Ramos (cell line): Measurements from ENCODE around the gene DSCAM.

Source experiments
- in situ Hi-C: fragments of 300-500 bp; cut with MboI; formaldehyde crosslinking; loops from one replicate; pipeline ENCODE4 v1.14.3; 2022; ENCODE audit warnings: low sequenced_read_pairs; ENCODE audit not compliant: unreplicated experiment

The DSCAM gene

DNA sequence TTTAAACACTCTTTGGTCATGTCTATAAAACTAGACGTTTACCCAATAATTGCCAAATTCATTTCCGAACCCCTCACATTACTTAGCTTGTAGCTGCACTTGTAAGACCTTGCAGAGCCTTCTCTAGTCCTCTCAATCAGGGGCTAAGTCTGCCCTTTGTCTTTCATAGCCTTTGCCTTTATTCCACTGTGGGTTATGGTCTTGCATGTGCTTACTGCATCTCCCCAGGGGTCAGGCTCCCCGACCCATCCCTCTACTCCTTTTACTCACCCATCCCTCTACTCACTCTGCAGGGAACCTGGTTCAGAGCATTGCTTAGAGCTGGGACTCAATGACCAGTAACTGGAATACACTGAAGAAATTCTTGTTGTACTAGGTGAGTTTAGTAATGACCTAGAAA lies 744.3 kb downstream of the DSCAM start:
- in situ Hi-C loops: no loop called here

DNA sequence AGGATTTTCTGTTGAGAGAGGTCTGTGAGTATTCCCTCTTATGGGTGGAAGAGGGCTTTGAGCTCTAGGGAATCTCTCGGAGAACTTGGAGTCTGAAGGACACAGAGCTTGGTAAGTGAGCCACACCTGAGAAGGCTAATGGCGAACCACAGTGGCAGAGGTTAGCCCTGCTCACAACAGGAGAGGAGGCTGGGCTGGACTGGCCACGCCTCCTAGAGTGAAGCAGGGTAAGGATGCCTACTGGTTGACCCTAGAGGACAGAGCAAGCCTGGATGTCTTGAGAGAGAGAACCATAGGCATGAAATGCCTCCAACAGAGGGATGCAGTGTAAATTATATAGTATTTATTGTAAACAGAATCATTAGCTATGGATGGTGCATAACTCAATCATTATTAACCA lies 747.1 kb downstream of the DSCAM start:
- in situ Hi-C loops: no loop called here

DNA sequence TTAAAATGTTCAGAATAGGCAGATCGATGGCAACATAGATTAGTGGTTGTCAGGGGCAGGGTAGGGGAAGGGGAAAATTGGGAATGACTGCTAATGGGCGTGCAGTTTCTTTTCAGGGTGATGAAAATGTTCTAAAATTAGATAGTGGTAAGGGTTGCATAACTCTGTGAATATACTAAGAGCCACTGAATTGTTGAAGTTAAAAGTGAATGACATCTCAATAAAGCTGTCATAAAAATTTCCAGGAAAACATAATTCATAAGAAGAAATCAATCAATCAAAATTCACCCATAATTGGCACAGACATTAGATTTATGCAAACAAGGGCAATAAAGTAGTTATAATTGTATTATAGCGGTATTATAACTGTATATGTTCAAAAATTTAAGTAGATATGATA lies 751.5 kb downstream of the DSCAM start:
- in situ Hi-C loops: no loop called here

DNA sequence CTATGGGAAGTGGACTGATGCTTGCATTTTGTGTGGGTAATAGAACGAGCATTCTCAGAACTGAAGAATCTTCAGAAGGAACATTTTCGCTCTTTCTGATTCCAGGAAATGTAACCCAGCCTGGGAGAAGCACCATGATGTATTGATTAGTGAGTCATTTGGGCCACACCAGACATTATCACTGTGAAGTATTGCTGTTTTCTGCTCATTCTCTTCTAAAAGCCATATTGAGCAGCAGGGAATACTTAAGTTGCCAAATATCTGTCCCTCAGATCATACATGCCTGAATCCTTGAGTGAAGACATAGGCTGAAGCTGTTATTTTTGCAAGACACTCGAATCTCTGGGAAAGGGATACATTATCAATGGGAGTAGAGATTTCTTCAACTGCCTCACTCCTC lies 766.6 kb downstream of the DSCAM start:
- in situ Hi-C loops: no loop called here

DNA sequence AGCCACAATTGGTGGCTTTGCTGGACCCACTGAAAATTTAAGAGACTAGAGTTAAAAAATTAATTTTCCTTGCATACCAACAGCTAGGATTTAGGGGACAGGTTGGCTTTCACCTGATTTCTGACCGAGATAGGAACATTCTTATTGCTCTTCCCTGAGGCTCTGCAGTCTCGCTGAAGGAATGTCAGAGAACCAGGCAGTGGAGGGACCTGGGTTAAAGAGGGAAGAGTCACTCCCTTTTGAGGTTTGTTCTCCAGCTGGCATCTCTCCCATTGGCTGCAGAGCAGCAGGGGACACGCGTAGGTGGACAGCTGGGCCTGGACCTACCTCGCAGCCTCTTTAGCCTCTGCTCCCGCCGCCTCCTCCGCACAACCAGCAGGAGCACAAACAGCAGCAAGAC lies 772.2 kb downstream of the DSCAM start:
- in situ Hi-C loops: no loop called here

DNA sequence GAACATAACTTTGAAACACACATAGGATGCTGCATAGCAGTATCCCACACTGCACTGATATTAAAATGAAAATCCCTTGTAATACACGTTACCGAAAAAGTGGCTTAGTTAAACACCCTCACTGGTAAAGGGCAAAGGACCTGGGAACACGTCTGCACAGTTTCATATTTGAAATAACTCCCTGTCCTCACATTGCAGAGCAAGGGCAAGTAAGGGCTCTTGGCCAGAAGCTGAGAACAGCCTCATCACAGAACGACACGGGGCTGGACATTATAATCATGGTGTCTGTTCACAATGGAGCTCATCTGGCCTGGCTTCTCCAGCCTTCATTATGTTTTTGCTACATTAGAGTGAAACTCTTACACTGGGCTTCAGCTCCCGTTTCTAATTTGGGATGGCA lies 772.8 kb downstream of the DSCAM start:
- in situ Hi-C loops: no loop called here

DNA sequence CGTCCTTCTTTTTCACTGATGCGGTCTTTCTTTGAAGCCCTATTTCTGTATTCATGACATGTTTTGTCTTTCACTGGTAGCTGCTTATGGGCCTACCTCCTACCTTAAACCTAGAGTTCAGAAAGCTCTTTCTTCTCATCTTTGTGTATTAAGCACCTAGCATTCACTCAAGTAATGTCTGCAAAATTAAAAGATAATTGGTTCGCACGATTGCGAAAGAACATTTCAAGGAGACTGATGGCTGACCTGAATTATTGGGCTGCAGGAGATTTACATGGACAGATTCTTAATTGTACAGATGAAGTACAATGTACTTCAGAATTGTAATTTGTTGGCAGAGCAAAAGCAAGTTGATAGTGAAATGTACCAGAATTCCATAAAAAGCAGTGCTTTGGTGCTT lies 773.3 kb downstream of the DSCAM start:
- in situ Hi-C loops: no loop called here

DNA sequence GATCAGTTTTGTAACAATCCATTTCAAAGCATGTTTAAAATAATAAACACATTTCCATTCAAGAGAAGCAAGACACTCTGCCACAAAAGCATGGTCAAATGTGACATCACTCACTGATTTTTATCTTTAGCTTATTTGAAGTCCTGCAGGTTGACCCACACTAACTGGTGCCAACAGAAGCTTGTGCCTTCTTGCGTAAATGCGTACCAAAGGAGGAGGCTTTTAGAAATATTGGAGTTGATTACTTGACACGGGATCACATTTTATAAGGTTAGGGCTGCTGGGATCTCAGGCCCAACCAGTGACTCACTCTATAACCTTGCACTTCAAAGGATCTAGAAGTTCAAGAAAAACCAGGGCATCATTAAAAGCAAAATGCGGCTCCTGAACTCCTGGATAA lies 776.1 kb downstream of the DSCAM start:
- in situ Hi-C loops: no loop called here

DNA sequence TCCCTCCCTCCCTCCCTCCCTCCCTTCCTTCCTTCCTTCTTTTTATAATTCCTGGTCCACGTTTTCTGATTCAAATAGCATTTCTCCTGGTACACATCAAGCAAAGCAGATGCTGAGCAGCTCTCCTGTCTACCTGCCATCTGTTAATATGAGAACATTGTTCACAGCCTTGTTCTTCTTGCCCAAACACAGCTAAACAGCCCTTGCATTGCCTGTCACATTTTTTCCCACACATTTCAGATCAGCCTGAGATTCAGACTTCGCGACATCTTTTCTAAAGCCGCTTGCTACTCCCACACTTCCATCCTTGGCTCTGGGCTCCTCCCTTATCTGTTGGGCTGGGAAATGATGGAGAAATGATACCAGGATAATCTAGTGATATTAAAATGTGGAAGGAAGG lies 779.2 kb downstream of the DSCAM start:
- in situ Hi-C loops: no loop called here

DNA sequence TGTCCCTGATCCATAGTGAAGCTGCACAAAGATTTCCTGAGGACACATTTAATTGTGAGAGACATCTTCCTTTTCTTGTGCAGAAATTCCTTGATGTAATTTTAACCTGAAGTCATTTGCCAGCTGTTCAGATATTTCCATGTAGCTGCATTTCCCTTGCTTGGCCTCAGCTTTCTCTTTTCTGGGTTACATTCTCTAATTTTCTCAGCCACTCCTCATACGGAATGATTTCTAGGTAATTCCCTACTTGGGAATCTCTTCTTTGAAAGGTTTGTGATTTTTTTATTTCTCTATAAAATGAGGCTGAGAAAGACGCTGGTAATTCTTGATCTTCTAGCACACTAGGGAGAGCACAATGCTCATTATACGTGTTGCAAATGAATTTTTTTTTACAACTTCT lies 780.7 kb downstream of the DSCAM start:
- in situ Hi-C loops: no loop called here

DNA sequence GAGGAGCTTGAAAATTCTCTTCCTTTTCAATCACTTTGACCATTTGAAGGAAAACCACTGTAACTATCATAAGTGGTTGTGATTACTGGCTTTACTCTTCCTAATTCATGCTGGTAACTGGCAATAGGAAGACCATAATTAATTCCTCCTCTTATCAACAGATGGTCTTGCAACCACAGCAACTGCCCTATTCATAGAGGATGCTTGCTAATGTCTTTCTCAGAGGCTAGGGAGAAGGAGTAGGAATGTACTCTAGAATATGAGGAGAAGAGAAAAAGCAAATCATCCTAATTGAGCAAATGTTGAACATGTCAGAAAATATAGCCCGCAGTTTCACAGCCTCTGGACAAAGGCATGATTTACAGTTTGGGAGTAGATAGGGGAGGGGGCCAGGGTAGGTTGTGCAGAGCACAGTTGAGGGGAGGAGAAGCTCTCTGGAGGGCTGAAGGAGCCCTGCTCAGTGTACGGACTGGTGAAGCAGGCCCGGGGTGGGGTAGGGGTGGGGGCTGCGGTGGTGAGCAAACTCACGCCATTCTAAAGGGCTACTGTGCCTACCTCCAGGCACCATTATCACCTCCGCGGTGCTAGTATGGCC lies 786.8 kb downstream of the DSCAM start:
- in situ Hi-C loops: no loop called here

DNA sequence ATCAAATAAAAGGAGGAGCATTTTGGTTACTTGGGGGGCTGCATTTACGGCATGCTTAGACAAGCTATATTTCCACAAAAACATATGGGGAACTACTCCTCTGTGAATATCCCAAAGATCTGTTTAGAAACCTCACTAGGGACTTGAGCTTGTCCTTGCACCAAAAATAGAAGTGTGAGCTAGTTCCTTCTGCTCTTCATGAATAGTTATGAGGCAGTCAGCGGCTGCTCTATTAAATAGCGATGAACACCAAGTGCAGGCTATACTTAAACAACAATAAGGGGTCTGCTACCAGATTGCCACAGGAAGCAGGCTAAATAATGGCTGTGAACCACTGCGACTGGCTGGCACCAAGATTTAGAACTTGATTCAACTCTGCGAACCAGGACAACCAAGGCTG lies 789.6 kb downstream of the DSCAM start:
- in situ Hi-C loops: no loop called here

DNA sequence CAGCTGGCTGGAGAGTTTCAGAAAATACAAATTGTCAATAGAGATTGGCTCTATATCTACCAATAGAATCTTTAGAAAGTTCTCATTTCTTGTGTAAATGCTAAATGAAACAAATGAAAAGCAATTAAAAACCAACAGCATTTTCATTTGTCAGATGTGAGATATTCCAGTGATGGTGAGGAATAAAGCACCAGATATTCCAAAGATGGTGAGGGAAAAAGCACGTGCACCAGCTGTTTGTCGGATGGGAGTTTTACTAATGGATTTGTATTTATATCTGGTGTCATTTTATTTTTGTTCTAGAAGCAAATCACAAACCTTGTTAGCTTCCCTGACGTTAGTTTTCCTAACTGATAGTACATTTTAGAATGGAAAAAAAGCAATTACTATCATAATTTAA lies 790.9 kb downstream of the DSCAM start:
- in situ Hi-C loops: no loop called here

DNA sequence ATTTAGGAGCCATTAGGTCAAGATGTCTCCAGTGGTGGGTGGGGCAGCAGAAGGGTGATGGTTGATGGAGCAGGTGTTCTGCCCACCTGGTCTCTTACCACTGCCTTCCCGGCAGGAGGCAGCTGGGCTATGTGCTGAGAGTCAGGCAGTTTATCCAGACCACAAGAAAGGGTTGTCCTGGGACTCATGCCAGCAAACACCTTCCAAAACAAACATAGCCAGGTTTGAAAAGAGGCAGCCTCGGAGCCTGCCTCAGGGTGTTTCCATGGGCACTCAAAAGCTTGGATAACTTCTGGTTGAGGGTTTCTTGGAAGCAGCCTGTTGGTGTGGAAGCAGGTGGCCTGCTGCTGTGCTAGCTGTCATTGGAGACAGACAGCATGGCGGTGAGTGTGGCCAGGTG lies 792.6 kb downstream of the DSCAM start:
- in situ Hi-C loops: no loop called here

DNA sequence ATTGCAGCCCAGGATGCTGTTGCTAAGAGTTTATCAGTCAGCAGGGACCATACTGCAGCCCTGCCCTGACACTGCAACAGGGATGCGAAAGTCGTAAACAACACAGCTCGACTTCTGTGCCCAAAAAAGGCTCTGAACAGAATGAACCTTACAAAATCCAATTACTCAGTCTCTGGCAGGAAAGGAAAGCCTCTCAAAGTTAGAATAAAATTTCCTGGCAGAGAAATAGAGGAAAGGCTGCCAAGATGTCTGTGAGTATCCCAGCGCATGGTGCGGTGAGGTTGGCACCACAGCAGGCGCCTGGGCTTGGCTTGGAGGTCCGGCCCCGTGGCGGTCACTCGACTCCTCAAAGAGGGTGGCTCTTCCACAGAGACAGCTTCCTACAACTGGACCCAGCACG lies 794.0 kb downstream of the DSCAM start:
- in situ Hi-C loops: no loop called here

DNA sequence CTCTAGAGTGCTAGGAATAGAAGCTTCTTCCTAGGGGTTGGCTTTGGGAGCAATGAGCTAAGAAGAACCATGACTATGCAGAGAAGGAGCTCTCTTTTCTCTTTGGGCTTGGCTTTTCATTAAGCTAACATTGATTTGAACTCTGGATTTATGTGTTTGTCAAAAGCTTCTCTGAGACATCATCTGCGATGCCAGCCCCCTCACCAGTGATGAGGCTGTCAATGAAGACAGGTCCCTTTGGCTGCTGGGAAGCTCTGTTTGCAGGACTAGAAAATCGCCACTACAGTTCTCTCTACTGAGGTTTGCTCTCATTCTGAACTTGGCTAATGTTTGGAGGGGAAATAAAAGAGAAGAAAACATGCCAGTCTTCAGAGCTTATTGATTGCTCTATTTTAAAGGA lies 794.7 kb downstream of the DSCAM start:
- in situ Hi-C loops: no loop called here

DNA sequence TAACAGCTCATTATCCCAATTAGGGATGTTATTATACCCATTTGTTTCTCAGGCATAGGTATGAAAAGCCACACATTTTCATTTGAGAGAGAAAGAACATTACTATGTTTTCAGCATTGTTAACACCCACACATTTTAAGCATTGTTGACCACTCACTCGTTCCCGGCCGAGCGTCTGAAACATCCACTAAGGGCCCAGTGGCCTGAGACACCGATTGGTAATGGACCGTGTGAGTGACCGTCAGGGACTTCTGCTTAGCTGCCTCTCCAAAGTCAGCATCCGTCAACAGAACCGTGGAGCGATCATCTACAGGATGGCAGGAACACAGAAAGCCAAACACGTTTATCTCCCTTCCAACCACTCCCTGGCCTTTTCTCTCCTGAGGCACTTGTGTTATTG lies 795.2 kb downstream of the DSCAM start:
- in situ Hi-C loops: no loop called here

DNA sequence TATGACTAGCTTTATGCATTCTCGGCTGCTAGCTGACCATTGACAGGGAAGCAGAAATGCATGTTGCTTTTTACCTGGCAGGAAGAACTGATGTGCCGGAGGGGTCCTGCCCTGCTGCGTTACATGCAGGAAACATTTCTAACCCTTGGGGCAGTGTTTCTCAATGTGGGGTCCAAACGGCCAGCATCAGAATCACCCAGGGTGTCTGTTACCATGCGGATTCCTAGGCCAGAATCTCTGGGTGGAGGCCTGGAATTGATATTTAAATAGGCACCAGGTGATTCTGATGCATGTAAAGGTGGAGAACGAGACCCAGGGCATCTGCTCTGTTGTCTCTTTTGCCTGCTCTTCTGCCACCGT lies 797.0 kb downstream of the DSCAM start:
- in situ Hi-C loops: no loop called here

DNA sequence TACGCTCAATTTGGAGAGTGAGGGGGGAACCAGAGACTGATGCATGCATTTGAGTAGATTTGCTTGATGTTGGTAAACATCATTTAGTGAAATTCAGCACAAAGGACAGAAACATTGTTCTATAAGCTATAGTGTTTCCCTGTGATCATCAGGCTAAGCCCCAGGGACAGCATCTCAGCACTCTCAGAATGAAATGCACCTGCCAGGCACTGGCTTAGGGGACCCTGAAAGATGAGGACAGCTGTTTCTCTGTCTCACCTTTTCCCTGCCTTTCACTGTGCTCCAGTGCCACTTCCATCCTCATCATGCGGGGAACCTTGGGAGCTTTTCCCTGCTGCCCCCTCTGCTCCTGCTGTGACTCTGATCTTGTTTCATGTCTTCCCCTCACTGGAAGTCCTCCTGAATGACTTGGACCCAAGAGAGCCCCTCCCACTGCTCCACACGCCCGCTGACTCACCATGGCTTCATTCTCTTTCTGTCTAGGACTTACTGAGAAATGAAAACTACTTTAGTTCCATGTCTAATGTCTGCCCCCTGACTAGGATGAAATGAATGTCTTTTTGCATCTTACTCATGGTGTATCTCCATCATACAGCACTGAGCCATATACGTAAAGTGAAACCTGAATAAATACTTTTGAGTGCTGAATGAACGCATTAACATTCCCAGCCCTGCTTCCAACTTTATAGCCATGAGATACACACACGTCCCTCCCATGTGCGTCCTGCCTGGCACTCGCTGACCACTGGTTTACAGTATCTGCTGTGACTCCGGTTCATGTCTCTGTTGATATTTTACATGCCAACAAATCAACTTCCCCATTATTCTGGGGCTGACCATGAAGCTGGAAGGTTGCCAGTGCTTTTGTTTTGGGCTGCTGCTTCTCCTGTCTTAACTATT lies 797.7 kb downstream of the DSCAM start:
- in situ Hi-C loops: no loop called here

DNA sequence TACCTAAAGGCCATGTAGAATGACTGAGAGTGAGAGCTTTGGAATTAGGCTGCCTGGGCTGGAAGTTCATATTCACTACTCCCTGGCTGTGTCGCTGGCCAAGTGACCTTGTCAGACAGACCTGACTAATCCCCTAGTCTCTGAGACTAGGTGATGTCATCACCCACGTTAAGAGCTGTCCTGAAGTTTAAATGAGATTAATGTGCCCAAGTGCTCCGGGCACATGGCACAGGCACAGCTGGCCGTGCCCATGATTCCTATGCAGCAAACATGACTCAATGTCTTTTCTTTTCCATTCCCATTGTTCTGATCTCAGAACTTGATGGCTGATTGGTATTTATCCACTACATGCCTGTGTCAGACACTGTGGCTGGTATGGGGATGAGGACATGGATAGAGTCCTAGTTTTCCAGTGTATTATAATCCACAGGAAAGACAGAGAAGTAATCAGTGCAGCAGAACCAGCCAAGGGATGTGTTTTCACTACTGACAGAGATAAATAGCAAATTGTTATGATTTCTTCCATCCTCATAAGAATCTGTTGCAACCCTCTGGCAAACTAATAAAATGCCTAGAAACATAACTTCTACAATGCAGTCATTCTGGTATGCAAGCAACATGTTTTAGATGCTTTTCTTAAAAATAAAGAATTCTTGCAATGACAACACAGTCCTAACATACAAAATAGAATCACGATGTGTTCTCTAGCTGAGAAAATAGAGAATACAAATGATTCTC lies 798.8 kb downstream of the DSCAM start:
- in situ Hi-C loops: no loop called here

DNA sequence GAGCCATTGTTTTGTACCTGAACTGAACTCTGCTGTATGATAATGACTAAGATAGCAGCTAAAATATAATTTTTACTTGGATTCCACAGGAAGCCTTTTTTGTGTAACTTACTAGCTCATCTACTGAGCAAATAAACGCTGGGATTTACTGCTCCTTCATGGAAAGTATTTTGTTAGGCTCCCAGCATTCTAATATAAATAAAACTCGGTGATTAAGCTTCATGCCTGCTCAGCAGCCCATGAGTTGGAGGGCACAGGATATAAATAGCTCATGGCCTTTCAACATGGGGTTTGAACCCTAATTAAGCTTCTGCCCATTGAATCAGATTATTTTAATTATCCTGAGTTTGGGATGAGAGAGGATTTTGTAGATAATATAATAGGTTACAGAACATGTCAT lies 799.7 kb downstream of the DSCAM start:
- in situ Hi-C loops: no loop called here
